NCI-H146 (cell line): ENCODE data around the gene SPP1.

Experiments
- DNase-seq: peaks from one replicate; lab custom pipeline; 2025; lab: John Stamatoyannopoulos, UW

The SPP1 gene

GRCh38 chr4:87953826-87954225 is 21.7 kb upstream of the SPP1 start:
- DNase-seq, result no peak

GRCh38 chr4:87956501-87956900 is 19.0 kb upstream of the SPP1 start:
- DNase-seq, result no peak

GRCh38 chr4:87957061-87957460 is 18.5 kb upstream of the SPP1 start:
- no peak for DNase-seq

- no peak for DNase-seq
Measured at GRCh38 chr4:87961993-87962392, 13.5 kb upstream of the SPP1 start.

- no peak for DNase-seq
Measured at GRCh38 chr4:87962398-87963146, 12.9 kb upstream of the SPP1 start.

GRCh38 chr4:87965501-87965975 is 10.0 kb upstream of the SPP1 start:
- no peak for DNase-seq

GRCh38 chr4:87966095-87966496 is 9.4 kb upstream of the SPP1 start:
- DNase-seq, result no peak

- no peak for DNase-seq
Measured at GRCh38 chr4:87967193-87967592, 8.3 kb upstream of the SPP1 start.

- DNase-seq, result no peak
Measured at GRCh38 chr4:87970121-87970520, 5.4 kb upstream of the SPP1 start.

- DNase-seq, result no peak
Measured at GRCh38 chr4:87971866-87972265, 3.6 kb upstream of the SPP1 start.

GRCh38 chr4:87973283-87974169 is 2.0 kb upstream of the SPP1 start:
- no peak for DNase-seq

GRCh38 chr4:87974856-87975462 is 555 bp upstream of the SPP1 start:
- DNase-seq, result no peak

GRCh38 chr4:87977521-87978278 is 2.2 kb downstream of the SPP1 start:
- no peak for DNase-seq

- DNase-seq, result no peak
Measured at GRCh38 chr4:87978681-87979080, 3.2 kb downstream of the SPP1 start.

- DNase-seq, result no peak
Measured at GRCh38 chr4:87979810-87980209, 4.3 kb downstream of the SPP1 start.

- DNase-seq, result no peak
Measured at GRCh38 chr4:87981486-87981885, 6.0 kb downstream of the SPP1 start.

GRCh38 chr4:87982036-87982435 is 6.5 kb downstream of the SPP1 start:
- DNase-seq, result no peak

GRCh38 chr4:87982446-87983010 is 7.0 kb downstream of the SPP1 start:
- DNase-seq, result no peak

- no peak for DNase-seq
Measured at GRCh38 chr4:87983996-87984395, 8.5 kb downstream of the SPP1 start.

- peak; percentile 7 for DNase-seq
Measured at GRCh38 chr4:87985097-87985886, 9.8 kb downstream of the SPP1 start.

GRCh38 chr4:87985887-87986200 is 10.3 kb downstream of the SPP1 start:
- no peak for DNase-seq
